HepG2 (cell line): ENCODE measurements around the gene RTCA. TPM values are rescaled to one million over a fixed set of nuclear protein-coding genes. Genes with fewer than 3 reads are reported as not detected.

Experiments
- HNRNPLL ChIP-seq: fragments of 200-400 bp; formaldehyde crosslinking; IDR thresholded peaks from 2 replicates; pipeline ENCODE4 v1.6.1; 2017; ENCODE audit warnings: mild to moderate bottlenecking, low read depth, low read length; ENCODE audit not compliant: poor library complexity, severe bottlenecking
- MAF1 ChIP-seq: sonication (generic); formaldehyde crosslinking; IDR thresholded peaks from 2 replicates; pipeline ENCODE4 v1.5.0; 2020; ENCODE audit warnings: missing genetic modification reagents, borderline replicate concordance
- NFE2L1 ChIP-seq: sonication (generic); formaldehyde crosslinking; IDR thresholded peaks from 2 replicates; pipeline ENCODE4 v1.4.0; 2020; ENCODE audit warnings: missing genetic modification reagents, mild to moderate bottlenecking, borderline replicate concordance
- NFKB2 ChIP-seq: sonication (generic); formaldehyde crosslinking; IDR thresholded peaks from 2 replicates; pipeline ENCODE4 v1.4.0; 2020; ENCODE audit warnings: missing genetic modification reagents, borderline replicate concordance
- RELA ChIP-seq: sonication (generic); formaldehyde crosslinking; IDR thresholded peaks from 2 replicates; pipeline ENCODE4 v1.4.0; 2020; ENCODE audit warnings: missing genetic modification reagents
- ZNF354B ChIP-seq: sonication (generic); formaldehyde crosslinking; IDR thresholded peaks from 2 replicates; pipeline ENCODE4 v1.8.0; 2022; ENCODE audit warnings: mild to moderate bottlenecking, missing genetic modification reagents
- ZNF746 ChIP-seq: sonication (generic); formaldehyde crosslinking; IDR thresholded peaks from 2 replicates; pipeline ENCODE4 v1.8.0; 2022; ENCODE audit warnings: mild to moderate bottlenecking, missing genetic modification reagents
- ZNF878 ChIP-seq: sonication (generic); formaldehyde crosslinking; IDR thresholded peaks from 2 replicates; pipeline ENCODE4 v1.8.1; 2023; ENCODE audit warnings: mild to moderate bottlenecking, missing genetic modification reagents, moderate library complexity
- polyA plus RNA-seq, 8 experiments: library from polyadenylated mRNA; depleted of rRNA in 3 of 8; stranded (reverse) in 7 of 8; unstranded in 1 of 8; fragments of >200 nt; fragmentation: Illumina TruSeq in 4 of 8; extraction: Trizol in 4 of 8; gene quantifications; 2 replicates each; pipeline versions ENCODE4 v1.2.1 to v1.2.3, GENCODE V29; 2011 to 2016; ENCODE audit warnings: low read depth in 4 of 8, missing spikeins in 1 of 8, mixed read lengths in 1 of 8; ENCODE audit not compliant: insufficient read depth in 1 of 8
- total RNA-seq, 5 experiments: library from RNA; depleted of rRNA; stranded (reverse); fragments of >200 nt; fragmentation: Illumina TruSeq; extraction: Trizol; gene quantifications; 2 replicates each; pipeline ENCODE4 v1.2.3, GENCODE V29; 2016; ENCODE audit warnings: low read depth in 1 of 5
- TF ChIP-seq, protein P1 (sequence below): sonication (generic); formaldehyde crosslinking; IDR thresholded peaks from 2 replicates; pipeline ENCODE4 v1.4.0; 2020; ENCODE audit warnings: missing genetic modification reagents
- TF ChIP-seq, protein P2 (sequence below): IDR thresholded peaks from 2 replicates; pipeline ENCODE4 v1.6.1; 2016; ENCODE audit warnings: missing compliant biosample characterization, missing genetic modification reagents, borderline replicate concordance
- TF ChIP-seq, protein P3 (sequence below): sonication (generic); formaldehyde crosslinking; IDR thresholded peaks from 2 replicates; pipeline ENCODE4 v1.5.1; 2020; ENCODE audit warnings: mild to moderate bottlenecking, missing genetic modification reagents, borderline replicate concordance
- TF ChIP-seq, protein P4 (sequence below): sonication (generic); formaldehyde crosslinking; IDR thresholded peaks from 2 replicates; pipeline ENCODE4 v1.5.0; 2020; ENCODE audit warnings: missing genetic modification reagents, mild to moderate bottlenecking, borderline replicate concordance
- TF ChIP-seq, protein P5 (sequence below): sonication (generic); formaldehyde crosslinking; IDR thresholded peaks from 2 replicates; pipeline ENCODE4 v1.4.0; 2020; ENCODE audit warnings: missing genetic modification reagents
- TF ChIP-seq, protein P6 (sequence below): IDR thresholded peaks from 2 replicates; pipeline ENCODE4 v1.6.1; 2016
- TF ChIP-seq, protein P7 (sequence below): IDR thresholded peaks from 2 replicates; pipeline ENCODE4 v1.6.1; 2016; ENCODE audit warnings: missing genetic modification reagents, missing compliant biosample characterization
- TF ChIP-seq, protein P8 (sequence below): sonication (generic); formaldehyde crosslinking; IDR thresholded peaks from 2 replicates; pipeline ENCODE4 v1.5.1; 2020; ENCODE audit warnings: missing genetic modification reagents, mild to moderate bottlenecking, borderline replicate concordance

RTCA gene
- total and polyA plus RNA-seq, 2 of the 13 experiments (the other 11 are each of a cell fraction or from before 2014, with no cell fraction given): 22.7 to 31.0 TPM

DNA sequence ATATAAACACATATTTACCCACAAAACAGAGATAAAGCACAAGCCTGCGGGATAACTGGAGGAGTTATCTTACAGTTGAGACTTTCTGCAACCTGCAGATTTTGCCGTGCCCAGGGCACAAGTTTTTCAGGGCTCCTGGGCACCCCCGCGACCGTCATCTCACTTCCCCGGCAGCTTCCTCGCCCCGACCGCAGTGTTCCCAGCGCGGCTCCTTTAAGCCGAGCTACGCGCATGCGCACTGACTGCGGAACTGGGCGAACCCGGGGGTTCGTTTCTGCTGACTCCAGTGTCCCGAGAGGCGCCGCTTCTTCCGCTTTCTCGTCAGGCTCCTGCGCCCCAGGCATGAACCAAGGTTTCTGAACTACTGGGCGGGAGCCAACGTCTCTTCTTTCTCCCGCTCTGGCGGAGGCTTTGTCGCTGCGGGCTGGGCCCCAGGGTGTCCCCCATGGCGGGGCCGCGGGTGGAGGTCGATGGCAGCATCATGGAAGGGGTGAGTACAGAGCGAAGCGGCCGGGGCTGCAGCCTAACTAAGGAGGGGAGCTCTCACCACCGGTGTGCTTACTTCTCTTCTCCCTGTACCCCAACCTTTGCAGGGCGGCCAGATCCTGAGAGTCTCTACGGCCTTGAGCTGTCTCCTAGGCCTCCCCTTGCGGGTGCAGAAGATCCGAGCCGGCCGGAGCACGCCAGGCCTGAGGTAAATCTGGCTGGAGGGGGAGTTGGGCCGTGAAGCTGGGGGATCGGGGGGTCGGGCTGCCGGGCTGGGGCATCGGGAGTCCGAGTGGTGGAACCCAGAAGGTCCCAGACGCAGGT lies at the start of gene RTCA (continued):
- TF ChIP-seq, protein P1, sequence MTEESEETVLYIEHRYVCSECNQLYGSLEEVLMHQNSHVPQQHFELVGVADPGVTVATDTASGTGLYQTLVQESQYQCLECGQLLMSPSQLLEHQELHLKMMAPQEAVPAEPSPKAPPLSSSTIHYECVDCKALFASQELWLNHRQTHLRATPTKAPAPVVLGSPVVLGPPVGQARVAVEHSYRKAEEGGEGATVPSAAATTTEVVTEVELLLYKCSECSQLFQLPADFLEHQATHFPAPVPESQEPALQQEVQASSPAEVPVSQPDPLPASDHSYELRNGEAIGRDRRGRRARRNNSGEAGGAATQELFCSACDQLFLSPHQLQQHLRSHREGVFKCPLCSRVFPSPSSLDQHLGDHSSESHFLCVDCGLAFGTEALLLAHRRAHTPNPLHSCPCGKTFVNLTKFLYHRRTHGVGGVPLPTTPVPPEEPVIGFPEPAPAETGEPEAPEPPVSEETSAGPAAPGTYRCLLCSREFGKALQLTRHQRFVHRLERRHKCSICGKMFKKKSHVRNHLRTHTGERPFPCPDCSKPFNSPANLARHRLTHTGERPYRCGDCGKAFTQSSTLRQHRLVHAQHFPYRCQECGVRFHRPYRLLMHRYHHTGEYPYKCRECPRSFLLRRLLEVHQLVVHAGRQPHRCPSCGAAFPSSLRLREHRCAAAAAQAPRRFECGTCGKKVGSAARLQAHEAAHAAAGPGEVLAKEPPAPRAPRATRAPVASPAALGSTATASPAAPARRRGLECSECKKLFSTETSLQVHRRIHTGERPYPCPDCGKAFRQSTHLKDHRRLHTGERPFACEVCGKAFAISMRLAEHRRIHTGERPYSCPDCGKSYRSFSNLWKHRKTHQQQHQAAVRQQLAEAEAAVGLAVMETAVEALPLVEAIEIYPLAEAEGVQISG: peak; percentile 71
- TF ChIP-seq, protein P2, sequence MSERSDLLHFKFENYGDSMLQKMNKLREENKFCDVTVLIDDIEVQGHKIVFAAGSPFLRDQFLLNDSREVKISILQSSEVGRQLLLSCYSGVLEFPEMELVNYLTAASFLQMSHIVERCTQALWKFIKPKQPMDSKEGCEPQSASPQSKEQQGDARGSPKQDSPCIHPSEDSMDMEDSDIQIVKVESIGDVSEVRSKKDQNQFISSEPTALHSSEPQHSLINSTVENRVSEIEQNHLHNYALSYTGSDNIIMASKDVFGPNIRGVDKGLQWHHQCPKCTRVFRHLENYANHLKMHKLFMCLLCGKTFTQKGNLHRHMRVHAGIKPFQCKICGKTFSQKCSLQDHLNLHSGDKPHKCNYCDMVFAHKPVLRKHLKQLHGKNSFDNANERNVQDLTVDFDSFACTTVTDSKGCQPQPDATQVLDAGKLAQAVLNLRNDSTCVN (CRISPR knock-in tag): no peak; the same call in 1 of the 2 replicates
- TF ChIP-seq NFKB2 (CRISPR knock-in tag) (peak; percentile 94; the same call in 1 of the 2 replicates), ZNF354B (CRISPR knock-in tag) (no peak), NFE2L1 (CRISPR knock-in tag) (no peak), RELA (CRISPR knock-in tag) (no peak), ZNF878 (CRISPR knock-in tag) (no peak), MAF1 (CRISPR knock-in tag) (no peak), HNRNPLL (peak; percentile 52), ZNF746 (CRISPR knock-in tag) (peak; percentile 26; the same call in 1 of the 2 replicates)
- TF ChIP-seq, protein P3, sequence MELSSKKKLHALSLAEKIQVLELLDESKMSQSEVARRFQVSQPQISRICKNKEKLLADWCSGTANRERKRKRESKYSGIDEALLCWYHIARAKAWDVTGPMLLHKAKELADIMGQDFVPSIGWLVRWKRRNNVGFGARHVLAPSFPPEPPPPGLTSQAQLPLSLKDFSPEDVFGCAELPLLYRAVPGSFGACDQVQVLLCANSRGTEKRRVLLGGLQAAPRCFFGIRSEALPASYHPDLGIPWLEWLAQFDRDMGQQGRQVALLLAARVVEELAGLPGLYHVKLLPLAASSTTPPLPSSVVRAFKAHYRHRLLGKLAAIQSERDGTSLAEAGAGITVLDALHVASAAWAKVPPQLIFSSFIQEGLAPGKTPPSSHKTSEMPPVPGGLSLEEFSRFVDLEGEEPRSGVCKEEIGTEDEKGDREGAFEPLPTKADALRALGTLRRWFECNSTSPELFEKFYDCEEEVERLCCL: 0 out of 2 replicates have a peak, but pooled peaks have one; percentile 51
- TF ChIP-seq, protein P4, sequence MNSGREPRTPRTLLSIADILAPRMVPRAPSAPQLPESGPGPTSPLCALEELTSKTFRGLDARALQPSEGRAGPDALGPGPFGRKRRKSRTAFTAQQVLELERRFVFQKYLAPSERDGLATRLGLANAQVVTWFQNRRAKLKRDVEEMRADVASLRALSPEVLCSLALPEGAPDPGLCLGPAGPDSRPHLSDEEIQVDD (CRISPR knock-in tag): no peak
- TF ChIP-seq, protein P5, sequence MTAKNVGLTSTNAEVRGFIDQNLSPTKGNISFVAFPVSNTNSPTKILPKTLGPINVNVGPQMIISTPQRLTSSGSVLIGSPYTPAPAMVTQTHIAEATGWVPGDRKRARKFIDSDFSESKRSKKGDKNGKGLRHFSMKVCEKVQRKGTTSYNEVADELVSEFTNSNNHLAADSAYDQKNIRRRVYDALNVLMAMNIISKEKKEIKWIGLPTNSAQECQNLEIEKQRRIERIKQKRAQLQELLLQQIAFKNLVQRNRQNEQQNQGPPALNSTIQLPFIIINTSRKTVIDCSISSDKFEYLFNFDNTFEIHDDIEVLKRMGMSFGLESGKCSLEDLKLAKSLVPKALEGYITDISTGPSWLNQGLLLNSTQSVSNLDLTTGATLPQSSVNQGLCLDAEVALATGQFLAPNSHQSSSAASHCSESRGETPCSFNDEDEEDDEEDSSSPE (CRISPR knock-in tag): no peak; the same call in 1 of the 2 replicates
- TF ChIP-seq, protein P6, sequence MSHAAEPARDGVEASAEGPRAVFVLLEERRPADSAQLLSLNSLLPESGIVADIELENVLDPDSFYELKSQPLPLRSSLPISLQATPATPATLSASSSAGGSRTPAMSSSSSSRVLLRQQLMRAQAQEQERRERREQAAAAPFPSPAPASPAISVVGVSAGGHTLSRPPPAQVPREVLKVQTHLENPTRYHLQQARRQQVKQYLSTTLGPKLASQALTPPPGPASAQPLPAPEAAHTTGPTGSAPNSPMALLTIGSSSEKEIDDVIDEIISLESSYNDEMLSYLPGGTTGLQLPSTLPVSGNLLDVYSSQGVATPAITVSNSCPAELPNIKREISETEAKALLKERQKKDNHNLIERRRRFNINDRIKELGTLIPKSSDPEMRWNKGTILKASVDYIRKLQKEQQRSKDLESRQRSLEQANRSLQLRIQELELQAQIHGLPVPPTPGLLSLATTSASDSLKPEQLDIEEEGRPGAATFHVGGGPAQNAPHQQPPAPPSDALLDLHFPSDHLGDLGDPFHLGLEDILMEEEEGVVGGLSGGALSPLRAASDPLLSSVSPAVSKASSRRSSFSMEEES (CRISPR knock-in tag): no peak
- TF ChIP-seq, protein P7, sequence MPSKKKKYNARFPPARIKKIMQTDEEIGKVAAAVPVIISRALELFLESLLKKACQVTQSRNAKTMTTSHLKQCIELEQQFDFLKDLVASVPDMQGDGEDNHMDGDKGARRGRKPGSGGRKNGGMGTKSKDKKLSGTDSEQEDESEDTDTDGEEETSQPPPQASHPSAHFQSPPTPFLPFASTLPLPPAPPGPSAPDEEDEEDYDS: peak; percentile 92
- TF ChIP-seq, protein P8, sequence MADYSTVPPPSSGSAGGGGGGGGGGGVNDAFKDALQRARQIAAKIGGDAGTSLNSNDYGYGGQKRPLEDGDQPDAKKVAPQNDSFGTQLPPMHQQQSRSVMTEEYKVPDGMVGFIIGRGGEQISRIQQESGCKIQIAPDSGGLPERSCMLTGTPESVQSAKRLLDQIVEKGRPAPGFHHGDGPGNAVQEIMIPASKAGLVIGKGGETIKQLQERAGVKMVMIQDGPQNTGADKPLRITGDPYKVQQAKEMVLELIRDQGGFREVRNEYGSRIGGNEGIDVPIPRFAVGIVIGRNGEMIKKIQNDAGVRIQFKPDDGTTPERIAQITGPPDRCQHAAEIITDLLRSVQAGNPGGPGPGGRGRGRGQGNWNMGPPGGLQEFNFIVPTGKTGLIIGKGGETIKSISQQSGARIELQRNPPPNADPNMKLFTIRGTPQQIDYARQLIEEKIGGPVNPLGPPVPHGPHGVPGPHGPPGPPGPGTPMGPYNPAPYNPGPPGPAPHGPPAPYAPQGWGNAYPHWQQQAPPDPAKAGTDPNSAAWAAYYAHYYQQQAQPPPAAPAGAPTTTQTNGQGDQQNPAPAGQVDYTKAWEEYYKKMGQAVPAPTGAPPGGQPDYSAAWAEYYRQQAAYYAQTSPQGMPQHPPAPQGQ (CRISPR knock-in tag): no peak
